ENCODE measurements around the gene CAMP. TPM values are rescaled to one million over a fixed set of nuclear protein-coding genes. Genes with fewer than 3 reads are reported as not detected.
"Not testable (repeated sequence)": the region's sequence is repeated elsewhere in the genome, so short reads cannot be mapped to it uniquely, and the experiment has no call there.

CAMP gene
- total RNA-seq, 4 donors from 2014 or later, result not detected

GRCh38 chr3:48202632-48203031, 20.7 kb upstream of the CAMP start:
- Histone ChIP-seq H3K27me3 (no peaks in the 10 kb centered on the region), H3K27ac (no peak overlapping the region), H3K4me3 (no peak overlapping the region), H3K9me3 (no peaks in the 10 kb centered on the region), H3K4me1 (no peaks in the 10 kb centered on the region), H3K36me3 (no peaks in the 10 kb centered on the region)
- WGBS, result 88% methylated on average over 6 of the region's 6 CpGs
- TF ChIP-seq EP300 (IDR thresholded peaks at IDR 0.05), result no peak
- TF ChIP-seq POLR2AphosphoS5 (IDR thresholded peaks at IDR 0.05), result no peak
- TF ChIP-seq CTCF (IDR thresholded peaks at IDR 0.05), result no peak
- no peak for TF ChIP-seq POLR2A (IDR thresholded peaks at IDR 0.05)
- peak in 1 of 2 donors; percentile 12 for DNase-seq (ENCODE audit: low spot score in 2 of 2)

- no peak for DNase-seq (ENCODE audit: low spot score in 2 of 2)
- Histone ChIP-seq H3K36me3 (no peaks in the 10 kb centered on the region), H3K4me3 (no peak overlapping the region), H3K4me1 (no peaks in the 10 kb centered on the region), H3K27ac (no peak overlapping the region), H3K9me3 (no peaks in the 10 kb centered on the region), H3K27me3 (no peaks in the 10 kb centered on the region)
- TF ChIP-seq POLR2A (IDR thresholded peaks at IDR 0.05) (no peak), POLR2AphosphoS5 (IDR thresholded peaks at IDR 0.05) (no peak), EP300 (IDR thresholded peaks at IDR 0.05) (no peak), CTCF (IDR thresholded peaks at IDR 0.05) (no peak)
- WGBS, result 76% methylated on average over 3 of the region's 3 CpGs
Measured at GRCh38 chr3:48208076-48208475, 15.2 kb upstream of the CAMP start.

GRCh38 chr3:48209445-48209844, 13.8 kb upstream of the CAMP start:
- 96% methylated on average over 4 of the region's 4 CpGs for WGBS
- TF ChIP-seq POLR2A (IDR thresholded peaks at IDR 0.05) (no peak), EP300 (IDR thresholded peaks at IDR 0.05) (no peak), CTCF (IDR thresholded peaks at IDR 0.05) (no peak)
- Histone ChIP-seq H3K4me1 (no peaks in the 10 kb centered on the region), H3K4me3 (no peak overlapping the region), H3K9me3 (no peaks in the 10 kb centered on the region), H3K36me3 (no peaks in the 10 kb centered on the region), H3K27ac (no peak overlapping the region), H3K27me3 (no peaks in the 10 kb centered on the region)
- DNase-seq (ENCODE audit: low spot score in 2 of 2), result no peak

GRCh38 chr3:48210534-48210933, 12.8 kb upstream of the CAMP start:
- WGBS, result no CpG with 5 or more reads among the region's 48 CpGs
- not testable (repeated sequence) for H3K27ac ChIP-seq; DNase-seq (ENCODE audit: low spot score in 2 of 2); H3K36me3 ChIP-seq; H3K4me3 ChIP-seq; H3K27me3 ChIP-seq; H3K4me1 ChIP-seq; H3K9me3 ChIP-seq

GRCh38 chr3:48211776-48212175, 11.5 kb upstream of the CAMP start:
- not testable (repeated sequence) for DNase-seq (ENCODE audit: low spot score in 2 of 2); H3K9me3 ChIP-seq; H3K27ac ChIP-seq; H3K36me3 ChIP-seq; H3K4me3 ChIP-seq; H3K27me3 ChIP-seq
- peaks cover 21% of the 10 kb centered on the region for H3K4me1 ChIP-seq
- WGBS, result no CpG with 5 or more reads among the region's 36 CpGs

GRCh38 chr3:48214225-48214624, 9.1 kb upstream of the CAMP start:
- TF ChIP-seq POLR2AphosphoS5 (IDR thresholded peaks at IDR 0.05) (no peak), POLR2A (IDR thresholded peaks at IDR 0.05) (no peak), CTCF (IDR thresholded peaks at IDR 0.05) (no peak), EP300 (IDR thresholded peaks at IDR 0.05) (no peak)
- Histone ChIP-seq H3K27ac (no peak overlapping the region), H3K4me1 (peaks cover 23% of the 10 kb centered on the region), H3K27me3 (no peaks in the 10 kb centered on the region), H3K36me3 (no peaks in the 10 kb centered on the region), H3K9me3 (no peaks in the 10 kb centered on the region), H3K4me3 (no peak overlapping the region)
- no peak for DNase-seq (ENCODE audit: low spot score in 2 of 2)
- WGBS, result 87% methylated on average over 3 of the region's 3 CpGs

All from suprapubic skin (tissue), 4 donors.